ENCODE results near the gene SHH. TPM values are rescaled to one million over a fixed set of nuclear protein-coding genes. Genes with fewer than 3 reads are reported as not detected.

Gene SHH
- total and polyA plus RNA-seq, 11 donors: not detected

- WGBS, 4 donors: 83 to 87% (median 85%) methylated on average over 8 to 16 of the region's 16 CpGs
- TF ChIP-seq CTCF (IDR thresholded peaks at IDR 0.05): no peak
- no peak for TF ChIP-seq POLR2A (IDR thresholded peaks at IDR 0.05)
- Histone ChIP-seq H3K27ac (no peak overlapping the region), H3K9me3 (no peaks in the 10 kb centered on the region), H3K27me3 (peaks cover 42 to 97% (median 69%) of the 10 kb centered on the region in 9 donors), H3K36me3 (no peaks in the 10 kb centered on the region), H3K4me1 (peaks cover 0 to 41% (median 21%) of the 10 kb centered on the region in 12 donors), H3K4me3 (no peak overlapping the region)
- ATAC-seq (no peak), DNase-seq (peak in 2 of 5 donors; percentile 13 to 34)
- intact Hi-C loops (cut with DNase I): loop anchor here in 5 of 10 donors (5.0 to 10.0 kb wide), 3 partner anchors 671 to 1014 kb away; no protein-coding TSS in a partner anchor
Observed at GRCh38 chr7:155800741-155801267, 11.5 kb downstream of the SHH start.

DNA sequence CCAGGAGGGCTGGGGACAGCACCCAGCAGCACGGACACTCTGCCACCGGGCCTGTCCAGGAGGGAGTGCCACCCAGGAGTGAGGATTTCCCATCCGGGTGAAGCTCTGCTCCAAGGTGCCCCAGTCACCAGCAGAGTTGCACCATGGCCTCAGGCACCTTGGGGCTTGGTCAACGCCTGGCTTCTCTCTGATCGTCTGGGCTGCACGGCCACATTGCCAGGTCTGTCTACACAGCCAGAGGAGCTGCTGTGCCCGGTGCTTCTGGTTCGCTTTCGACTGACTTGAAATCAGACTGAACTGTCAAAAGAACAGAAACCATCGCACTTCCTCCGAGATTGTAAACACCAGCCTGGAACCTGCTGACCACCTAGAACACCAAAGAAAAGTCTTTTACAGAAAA is 12.0 kb downstream of the SHH start:
- Histone ChIP-seq H3K36me3 (no peaks in the 10 kb centered on the region), H3K9me3 (no peaks in the 10 kb centered on the region), H3K4me3 (no peak overlapping the region), H3K4me1 (peaks cover 0 to 36% (median 16%) of the 10 kb centered on the region in 12 donors), H3K27me3 (peaks cover 38 to 97% (median 64%) of the 10 kb centered on the region in 9 donors), H3K27ac (no peak overlapping the region)
- peak in 3 of 5 donors; percentile 3 to 21 (median 9) for DNase-seq
- ATAC-seq: no peak
- TF ChIP-seq POLR2A (IDR thresholded peaks at IDR 0.05): no peak
- intact Hi-C loops (cut with DNase I): loop anchor here in 5 of 10 donors (5.0 to 10.0 kb wide), 3 partner anchors 672 to 1014 kb away; no protein-coding TSS in a partner anchor
- WGBS, 4 donors: 82 to 94% (median 83%) methylated on average over 10 to 11 of the region's 11 CpGs

DNA sequence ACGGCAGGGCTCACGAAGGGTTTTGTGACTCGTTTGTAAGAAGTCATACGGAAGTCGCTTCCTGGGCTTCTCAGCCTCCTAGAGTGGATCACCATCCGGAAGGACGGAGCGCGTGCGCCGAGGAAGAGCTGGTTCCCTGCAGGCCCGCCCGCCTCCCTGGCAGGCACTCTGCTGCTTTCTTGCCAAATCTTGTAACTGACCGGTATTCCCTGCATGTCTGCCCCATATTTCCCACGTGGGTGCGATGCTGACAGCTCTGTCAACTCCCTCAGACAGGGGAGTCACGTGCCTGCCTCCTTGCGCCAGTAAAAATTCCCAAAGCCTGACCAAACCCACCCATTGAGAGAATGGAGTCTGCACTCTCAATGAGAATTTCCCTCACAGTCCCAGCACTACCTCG is 12.7 kb downstream of the SHH start:
- H3K9me3 ChIP-seq: no peaks in the 10 kb centered on the region
- TF ChIP-seq POLR2A (IDR thresholded peaks at IDR 0.05): no peak
- no peak for TF ChIP-seq CTCF (IDR thresholded peaks at IDR 0.05)
- H3K36me3 ChIP-seq: no peaks in the 10 kb centered on the region
- peaks cover 30 to 91% (median 56%) of the 10 kb centered on the region in 9 donors for H3K27me3 ChIP-seq
- intact Hi-C loops (cut with DNase I): loop anchor here in 9 of 10 donors (5.0 to 10.0 kb wide), 8 partner anchors 673 to 1148 kb away; partner anchors contain the start of gene NOM1 (in 1 of the 9)
- ATAC-seq (no peak), DNase-seq (peak in 3 of 5 donors; percentile 13 to 43 (median 28))
- no peak overlapping the region for H3K27ac ChIP-seq
- WGBS, 4 donors: 25 to 41% (median 29%) methylated on average over 19 of the region's 19 CpGs
- no peak overlapping the region for H3K4me3 ChIP-seq
- H3K4me1 ChIP-seq: peaks cover 0 to 28% (median 10%) of the 10 kb centered on the region in 12 donors

- TF ChIP-seq CTCF (IDR thresholded peaks at IDR 0.05): no peak
- TF ChIP-seq POLR2A (IDR thresholded peaks at IDR 0.05): no peak
- H3K27me3 ChIP-seq: peaks cover 30 to 84% (median 55%) of the 10 kb centered on the region in 9 donors
- no peak overlapping the region for H3K4me3 ChIP-seq
- DNase-seq: peak in 3 of 5 donors; percentile 12 to 27 (median 22)
- H3K4me1 ChIP-seq: peaks cover 0 to 22% (median 9%) of the 10 kb centered on the region in 12 donors
- 71 to 82% (median 72%) methylated on average over 10 to 13 of the region's 13 CpGs for WGBS, 4 donors
- H3K36me3 ChIP-seq: no peaks in the 10 kb centered on the region
- no peak for ATAC-seq
- H3K27ac ChIP-seq: no peak overlapping the region
- intact Hi-C loops (cut with DNase I): loop anchor here in 9 of 10 donors (5.0 to 10.0 kb wide), 8 partner anchors 673 to 1148 kb away; partner anchors contain the start of gene NOM1 (in 1 of the 9)
- H3K9me3 ChIP-seq: no peaks in the 10 kb centered on the region
Observed at GRCh38 chr7:155798673-155799439, 13.4 kb downstream of the SHH start.
